22Rv1 (cell line): ENCODE results near the gene ADCYAP1R1.

Source experiments
- ZFX ChIP-seq: fragments of 450-650 bp; IDR thresholded peaks from 2 replicates; pipeline ENCODE4 v1.6.1; 2017; ENCODE audit warnings: antibody characterized with exemption, borderline replicate concordance
- TF ChIP-seq, protein P1 (sequence below): fragments of 450-650 bp; IDR thresholded peaks from 2 replicates; pipeline ENCODE4 v1.5.1; 2017; ENCODE audit warnings: mild to moderate bottlenecking

GRCh38 chr7:31084226-31084625, 32.1 kb downstream of the ADCYAP1R1 start:
- TF ChIP-seq, protein P1, sequence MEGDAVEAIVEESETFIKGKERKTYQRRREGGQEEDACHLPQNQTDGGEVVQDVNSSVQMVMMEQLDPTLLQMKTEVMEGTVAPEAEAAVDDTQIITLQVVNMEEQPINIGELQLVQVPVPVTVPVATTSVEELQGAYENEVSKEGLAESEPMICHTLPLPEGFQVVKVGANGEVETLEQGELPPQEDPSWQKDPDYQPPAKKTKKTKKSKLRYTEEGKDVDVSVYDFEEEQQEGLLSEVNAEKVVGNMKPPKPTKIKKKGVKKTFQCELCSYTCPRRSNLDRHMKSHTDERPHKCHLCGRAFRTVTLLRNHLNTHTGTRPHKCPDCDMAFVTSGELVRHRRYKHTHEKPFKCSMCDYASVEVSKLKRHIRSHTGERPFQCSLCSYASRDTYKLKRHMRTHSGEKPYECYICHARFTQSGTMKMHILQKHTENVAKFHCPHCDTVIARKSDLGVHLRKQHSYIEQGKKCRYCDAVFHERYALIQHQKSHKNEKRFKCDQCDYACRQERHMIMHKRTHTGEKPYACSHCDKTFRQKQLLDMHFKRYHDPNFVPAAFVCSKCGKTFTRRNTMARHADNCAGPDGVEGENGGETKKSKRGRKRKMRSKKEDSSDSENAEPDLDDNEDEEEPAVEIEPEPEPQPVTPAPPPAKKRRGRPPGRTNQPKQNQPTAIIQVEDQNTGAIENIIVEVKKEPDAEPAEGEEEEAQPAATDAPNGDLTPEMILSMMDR: no peak
- no peak for TF ChIP-seq ZFX
